GM20431 (cell line): Measurements from ENCODE around the gene KCNK10.

Source experiments
- in situ Hi-C: fragments of 300-500 bp; cut with MseI, MboI; formaldehyde crosslinking; loops from one replicate; pipeline ENCODE4 v1.15.0; 2020; ENCODE audit warnings: low sequenced_read_pairs; ENCODE audit not compliant: unreplicated experiment

Gene KCNK10

DNA sequence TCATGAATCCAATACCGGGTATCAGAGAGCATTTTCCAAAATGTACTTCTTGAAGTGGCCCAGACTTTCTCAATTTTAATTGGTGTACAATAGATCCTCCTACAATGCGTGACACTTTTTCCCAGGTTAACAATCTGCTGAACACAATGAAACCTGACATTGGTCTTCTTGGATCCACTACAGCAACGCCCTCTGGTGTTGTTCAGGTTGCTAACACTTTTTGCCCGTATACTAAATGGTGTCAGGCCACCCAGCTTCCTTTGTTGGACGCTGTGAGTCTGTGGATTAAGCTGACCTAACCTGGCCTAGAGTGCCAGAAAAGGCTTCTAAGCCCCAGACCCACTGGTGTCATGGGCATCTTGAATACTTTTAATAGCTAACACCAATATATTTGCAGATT, 89.2 kb downstream of the KCNK10 start:
- in situ Hi-C loops = no loop called here

DNA sequence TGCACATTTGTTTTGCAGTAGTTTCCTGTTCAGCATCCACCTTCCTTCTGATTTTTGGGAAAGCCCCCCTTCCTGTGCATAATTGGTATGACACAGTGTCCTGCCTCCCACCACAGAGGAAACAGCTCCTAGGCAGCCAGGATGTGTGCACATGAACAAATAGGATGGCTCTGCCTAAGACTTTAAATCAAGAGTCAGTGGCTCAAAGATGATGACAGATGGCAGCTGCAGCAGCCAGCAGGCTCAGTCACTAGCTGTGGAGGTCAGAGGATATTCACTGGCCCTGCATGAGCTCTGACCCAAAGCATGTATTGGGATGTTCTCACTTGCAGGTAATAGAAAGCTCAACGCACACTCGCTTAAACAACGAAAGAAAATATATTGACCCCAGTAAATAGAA, 90.3 kb downstream of the KCNK10 start:
- in situ Hi-C loops = no loop called here

DNA sequence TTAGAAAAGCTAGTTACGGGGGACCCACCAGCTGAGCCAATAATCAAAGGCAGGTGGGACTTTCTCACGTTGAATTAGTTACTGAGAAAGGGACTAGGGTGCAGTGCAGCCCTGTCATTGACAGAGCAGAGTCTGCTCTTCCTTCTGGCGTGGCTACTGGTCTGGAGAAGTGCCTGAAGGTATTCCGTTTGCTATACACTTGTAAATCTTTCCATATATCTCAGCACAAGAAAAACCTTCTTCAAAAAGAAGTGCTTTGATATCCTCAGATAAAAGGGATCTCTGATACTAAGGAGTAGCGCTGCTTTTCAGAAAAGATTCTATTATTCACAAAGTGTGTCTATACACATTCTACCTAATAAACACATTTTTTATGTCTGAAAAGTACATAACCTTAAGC, 91.5 kb downstream of the KCNK10 start:
- in situ Hi-C loops = no loop called here

DNA sequence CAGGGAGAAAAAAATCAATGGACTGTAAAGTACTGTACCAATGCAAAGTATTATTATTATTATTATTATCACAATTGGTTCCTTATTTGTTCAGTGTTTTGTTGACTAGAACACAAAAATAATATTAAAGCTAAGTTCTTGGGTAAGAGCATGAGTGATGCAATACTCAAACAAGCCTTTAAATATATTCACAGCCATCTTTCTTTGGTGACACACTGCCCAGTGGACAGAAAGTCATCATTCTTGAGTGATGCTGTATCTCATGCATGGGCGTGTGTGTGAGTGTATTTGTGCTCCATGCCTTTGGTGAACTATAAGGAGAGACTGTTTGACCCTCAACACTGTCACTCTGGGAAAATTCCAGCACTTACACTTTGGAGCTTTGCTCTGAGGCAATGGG, 93.6 kb downstream of the KCNK10 start:
- in situ Hi-C loops = no loop called here

DNA sequence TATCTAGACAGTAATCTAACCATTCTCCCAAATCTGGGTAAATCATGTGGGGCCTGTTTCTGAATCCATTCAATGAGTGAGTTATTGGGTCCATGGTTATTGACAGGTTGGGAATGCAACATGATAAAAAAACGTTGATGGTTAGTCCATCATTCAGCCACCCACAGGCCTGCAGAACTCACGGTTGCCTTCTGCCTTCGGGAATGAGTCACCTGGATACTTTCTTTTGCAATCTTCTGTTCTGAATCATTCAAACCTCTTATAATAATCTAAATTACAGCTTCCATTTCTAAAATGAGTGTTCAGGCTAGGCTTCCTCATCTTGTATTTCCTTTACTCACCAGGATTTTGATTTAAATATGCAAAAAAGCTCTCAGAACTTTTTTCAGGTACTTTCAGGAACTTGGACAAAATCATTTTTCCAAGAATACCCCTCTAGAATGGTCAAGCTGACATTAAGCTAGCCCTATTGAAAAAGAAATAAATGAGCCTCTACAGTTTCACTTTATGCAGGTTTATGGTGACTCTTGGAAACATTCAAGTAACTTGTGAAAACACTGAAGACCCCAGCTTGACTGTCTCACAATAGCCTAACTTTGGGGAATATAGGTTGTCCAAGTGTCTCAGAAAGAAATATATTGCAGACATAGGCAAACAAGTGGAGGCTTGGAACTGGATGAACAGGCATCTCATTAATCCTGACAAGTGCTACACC, 94.4 kb downstream of the KCNK10 start:
- in situ Hi-C loops = no loop called here

DNA sequence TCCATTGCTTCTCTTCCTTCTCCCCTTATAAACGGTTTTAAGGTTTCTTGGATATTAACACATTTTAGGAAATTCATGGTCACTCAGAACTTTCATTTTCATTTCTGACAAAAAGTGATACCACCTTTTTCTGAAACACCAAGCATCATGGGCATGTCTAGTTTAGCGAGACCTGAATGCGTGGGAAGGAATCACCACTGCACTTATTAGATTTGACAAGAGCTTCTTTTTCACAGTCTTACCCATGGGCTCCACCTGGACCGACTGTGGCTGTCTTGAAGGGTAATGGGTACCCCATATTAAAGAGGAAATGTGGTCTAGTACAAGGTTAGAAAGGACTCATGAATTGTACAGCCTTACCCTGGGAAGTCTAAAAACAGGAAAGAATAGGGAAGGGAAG, 95.4 kb downstream of the KCNK10 start:
- in situ Hi-C loops = no loop called here

DNA sequence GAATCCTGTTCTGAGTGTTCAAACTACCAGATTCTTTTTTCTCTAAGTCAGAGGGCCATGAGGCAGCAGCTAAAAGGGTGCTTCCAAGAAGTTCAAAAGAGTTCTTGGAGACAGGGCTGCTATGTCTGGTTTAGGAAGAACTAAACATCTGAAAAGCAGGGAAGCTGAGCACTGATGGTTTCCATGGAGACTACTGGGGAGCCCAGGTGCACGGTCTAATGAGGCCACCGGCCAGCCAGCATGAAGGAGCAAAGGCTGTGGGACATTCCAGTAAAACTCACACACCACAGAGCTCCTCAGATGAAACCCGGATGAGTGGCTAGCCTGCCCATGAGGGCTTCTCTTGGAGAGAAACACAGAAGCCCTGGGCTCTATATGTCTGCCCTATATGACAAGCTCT, 97.3 kb downstream of the KCNK10 start:
- in situ Hi-C loops = no loop called here

DNA sequence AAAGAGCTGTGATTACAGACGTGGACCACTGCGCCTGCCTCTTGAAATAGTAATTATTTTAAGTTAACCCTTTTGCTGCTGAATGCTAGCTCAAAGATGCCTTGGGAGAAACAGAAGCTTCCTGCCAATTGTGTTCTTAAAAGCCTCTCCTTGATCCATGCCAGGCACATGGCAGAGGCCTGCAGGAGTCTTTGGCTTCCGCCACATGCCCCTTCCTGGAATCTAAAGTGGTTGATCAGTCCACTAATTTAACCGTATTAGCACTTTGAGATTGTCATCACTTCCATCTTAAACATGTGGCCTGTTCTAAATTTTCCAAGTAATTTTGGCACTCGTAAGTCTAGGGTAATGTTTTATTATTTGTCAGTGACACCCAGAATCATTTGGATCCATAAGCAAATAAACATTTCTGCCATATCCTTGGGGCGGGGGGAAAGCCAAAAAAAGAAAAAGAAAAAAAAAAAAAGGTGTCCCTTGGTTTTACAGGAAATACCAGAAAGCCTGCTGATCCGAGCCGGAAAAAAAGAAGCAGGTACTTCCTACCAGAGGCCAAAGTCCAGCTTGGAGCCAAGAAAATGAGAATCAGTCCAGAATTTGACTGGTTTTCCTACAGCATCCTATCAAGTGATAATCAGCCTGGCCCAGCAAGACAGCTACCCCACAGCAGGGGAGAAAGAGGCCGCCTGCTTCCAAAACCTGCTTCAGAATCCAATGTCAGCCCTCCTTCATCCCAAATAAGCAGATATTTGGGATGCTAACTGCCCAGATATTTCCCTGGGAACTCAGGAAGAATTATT, 104.8 kb downstream of the KCNK10 start:
- in situ Hi-C loops = no loop called here

DNA sequence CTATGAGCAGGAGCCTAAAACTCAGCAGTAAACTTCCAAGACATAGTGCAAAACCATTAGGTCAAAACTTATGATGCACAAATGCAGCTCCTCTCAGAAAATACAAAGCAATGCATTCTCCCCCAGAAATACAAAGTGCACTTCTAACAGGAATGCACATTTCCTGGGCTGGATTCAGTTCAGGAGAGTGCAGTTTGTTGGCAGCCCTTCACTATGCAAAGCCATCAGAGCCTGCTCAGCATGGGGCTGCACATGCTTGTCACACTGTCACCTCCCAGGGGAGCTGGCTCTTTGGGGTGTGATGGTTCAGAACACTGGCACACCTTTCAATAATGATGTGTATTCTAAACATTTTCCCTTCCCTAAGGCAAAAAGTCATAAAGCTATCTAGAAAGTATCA, 110.4 kb downstream of the KCNK10 start:
- in situ Hi-C loops = no loop called here

DNA sequence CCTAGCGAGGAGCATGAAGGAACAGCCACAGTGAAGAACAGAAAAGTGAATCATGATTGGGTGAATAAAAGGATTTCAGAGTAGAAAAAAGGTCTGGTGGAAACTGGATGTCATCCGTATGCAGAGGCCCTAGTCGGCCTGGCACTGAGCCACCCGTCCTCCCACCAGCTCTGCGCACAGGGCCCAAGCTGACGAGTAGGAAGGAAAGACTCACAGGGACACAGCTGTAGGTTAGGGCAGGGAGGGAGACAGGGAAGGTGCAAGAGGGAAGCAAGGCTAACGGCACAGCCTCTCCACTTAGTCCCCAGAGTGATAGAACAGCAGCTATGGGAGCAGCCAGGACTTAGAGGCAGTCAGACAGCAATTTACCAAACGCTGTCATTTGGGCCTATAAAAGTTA, 112.6 kb downstream of the KCNK10 start:
- in situ Hi-C loops = no loop called here

DNA sequence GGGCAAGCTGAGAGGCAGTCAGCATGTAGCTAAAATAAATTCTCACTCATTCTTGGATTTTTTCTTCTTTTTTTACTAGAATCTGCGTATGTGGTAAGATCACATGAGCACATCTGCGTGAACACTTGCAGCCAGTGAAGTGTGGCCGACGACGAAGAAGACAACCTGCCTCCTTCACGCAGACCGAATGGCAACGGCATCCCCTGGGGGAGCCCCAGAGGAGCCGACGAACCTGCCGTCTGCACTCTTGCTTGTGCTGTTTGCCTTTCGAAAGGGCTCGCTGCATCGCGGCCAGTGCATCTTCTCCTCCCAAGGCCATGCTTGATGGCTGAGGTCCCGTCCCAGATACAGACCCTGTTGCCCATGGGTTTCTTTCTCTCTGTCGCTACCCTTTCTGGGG, 113.8 kb downstream of the KCNK10 start:
- in situ Hi-C loops = no loop called here

DNA sequence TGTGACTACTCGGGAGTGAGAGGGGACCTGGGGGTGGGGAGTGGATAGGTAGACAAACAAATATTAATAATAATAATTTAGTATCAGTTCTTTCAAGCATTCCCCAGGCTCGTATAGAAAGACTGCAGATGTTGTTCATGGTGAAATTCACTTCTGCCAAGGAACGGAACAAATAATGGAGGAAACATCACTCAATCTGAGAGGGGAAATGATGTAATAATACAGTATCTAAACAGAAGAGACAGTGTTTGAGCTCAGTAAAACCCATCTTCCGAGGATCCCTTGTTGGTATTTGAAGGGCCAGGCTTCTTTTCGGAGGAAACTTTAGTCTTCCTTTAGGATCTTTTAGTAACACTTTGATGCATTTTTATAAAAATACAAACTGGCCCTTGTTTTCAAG, 114.2 kb downstream of the KCNK10 start:
- in situ Hi-C loops = no loop called here

DNA sequence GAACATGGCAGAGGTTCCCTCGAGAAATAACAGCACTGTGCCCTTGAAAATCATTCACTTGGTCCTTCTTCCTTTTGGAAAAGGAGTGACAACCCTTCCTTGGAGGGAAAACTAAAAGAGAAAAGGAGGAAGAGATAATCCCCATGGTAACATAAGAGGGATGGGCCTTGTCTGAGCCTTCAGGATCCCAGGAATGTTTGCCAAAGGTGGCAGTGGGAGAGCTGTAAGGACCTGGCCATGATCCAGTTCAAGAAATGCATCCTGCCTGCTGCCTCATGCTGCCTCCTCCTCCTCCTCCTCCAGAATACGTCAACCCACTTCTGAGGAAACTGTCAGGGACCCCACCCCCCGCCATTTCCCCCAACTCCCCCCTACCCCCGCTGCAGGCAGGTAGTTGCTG, 118.8 kb downstream of the KCNK10 start:
- in situ Hi-C loops = no loop called here

DNA sequence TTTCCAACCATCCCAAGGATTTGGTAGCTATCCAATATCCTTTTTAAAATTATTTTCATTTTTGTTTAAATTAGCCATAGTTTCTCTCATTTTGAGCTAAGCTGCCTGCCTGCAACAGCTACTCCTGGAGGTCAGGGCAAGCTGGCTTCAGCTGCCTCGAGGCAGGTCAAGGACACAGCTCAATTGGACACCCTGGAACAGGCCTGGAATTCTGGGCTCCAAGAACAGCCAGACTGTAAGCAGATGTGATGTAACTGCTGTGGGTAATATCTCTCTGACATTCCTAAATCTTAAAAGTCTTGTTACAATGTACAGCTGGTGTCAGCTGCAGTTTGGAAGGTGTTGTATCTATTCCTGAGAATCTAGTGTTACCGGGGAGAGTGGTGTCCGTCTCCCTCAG, 119.8 kb downstream of the KCNK10 start:
- in situ Hi-C loops = no loop called here

DNA sequence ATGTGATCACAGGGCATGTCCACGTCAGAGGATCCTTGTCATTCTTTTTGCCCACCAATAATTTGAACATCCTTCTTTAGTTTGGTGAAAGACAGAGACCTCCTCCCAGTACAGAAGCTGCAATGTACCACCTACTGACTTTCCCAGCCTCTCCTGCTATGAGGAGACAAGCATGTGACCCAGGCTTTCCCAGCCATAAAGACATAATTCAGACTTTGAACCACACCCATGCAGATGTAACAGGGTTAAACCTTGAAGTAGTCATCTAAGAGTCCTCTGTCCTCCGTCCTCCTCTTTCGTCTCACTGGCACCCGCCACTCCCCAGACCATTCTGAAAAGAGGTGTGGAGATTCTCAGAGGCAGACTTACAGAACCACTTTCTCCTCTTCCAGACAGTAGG, 120.8 kb downstream of the KCNK10 start:
- in situ Hi-C loops = no loop called here

DNA sequence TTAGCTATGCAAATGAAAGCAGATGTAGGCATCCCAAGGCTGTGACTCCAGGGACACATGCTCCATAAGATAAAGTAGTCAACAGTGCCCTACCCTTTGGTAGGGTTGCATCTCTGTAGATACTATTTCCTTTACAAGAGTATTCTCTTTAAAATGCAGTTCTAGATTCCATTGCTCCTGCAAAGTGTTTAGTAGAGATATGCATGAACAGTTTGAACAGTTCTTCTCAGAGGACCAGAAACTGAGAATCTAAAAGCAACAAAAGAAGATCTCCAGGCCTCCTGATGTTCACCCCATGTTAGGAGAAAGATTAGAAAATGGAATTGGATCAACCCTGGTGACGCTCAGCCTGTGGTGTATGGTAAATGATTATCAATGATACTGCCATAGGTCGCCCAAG, 121.2 kb downstream of the KCNK10 start:
- in situ Hi-C loops = no loop called here

DNA sequence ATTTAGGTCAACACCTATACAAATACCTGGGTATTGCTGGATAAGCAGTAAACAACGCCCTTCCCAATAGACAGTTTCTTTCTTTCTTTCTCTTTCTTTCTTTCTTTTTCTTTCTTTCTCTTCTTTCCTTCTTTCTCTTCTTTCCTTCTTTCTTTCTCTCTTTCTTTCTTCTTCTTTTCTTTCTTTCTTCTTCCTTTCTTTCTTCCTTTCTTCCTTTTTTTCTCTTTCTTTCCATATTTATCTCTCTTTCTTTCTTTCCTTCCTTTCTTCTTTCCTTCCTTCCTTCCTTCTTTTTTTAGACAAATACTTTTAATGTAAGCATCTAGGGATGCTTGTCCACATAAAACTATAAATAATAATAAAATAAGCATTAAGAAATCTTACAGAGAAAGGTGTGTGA, 123.2 kb downstream of the KCNK10 start:
- in situ Hi-C loops = no loop called here

DNA sequence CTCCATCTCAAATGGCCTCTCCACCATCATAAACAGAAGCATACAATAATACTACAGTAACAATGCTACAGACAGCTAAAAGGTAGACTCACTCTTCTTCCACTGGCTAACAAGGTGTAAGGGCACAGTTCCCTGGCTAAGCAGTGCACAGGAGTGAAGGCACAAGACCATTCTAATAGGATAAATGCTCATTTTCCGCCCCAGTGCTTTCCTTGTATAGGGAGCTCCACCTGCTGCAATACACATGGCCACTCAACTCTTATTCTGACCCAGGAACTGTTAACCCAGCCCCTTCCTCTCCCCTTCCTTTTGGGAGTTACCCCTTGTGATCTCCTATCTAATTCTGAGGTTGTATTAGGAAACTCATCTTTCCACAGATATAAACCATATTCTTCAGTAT, 124.6 kb downstream of the KCNK10 start:
- in situ Hi-C loops = no loop called here

DNA sequence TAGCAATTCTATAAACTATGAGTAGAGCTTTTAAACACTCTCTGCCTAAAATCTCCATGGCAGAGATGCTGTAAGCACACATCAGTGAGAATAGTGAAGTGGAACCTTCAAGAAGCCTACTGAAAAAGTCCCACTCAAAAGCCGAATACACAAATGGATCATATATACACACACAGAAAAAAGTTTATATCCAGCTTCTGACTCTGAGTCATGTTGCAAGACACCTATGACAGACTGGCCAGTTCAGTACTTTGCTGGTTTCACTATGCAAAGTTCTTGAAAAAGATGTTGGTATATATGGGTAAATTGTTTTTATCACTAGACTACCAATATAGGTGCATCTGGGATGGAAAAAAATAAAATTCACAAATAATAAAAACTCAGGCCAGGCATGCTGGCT, 126.1 kb downstream of the KCNK10 start:
- in situ Hi-C loops = no loop called here

DNA sequence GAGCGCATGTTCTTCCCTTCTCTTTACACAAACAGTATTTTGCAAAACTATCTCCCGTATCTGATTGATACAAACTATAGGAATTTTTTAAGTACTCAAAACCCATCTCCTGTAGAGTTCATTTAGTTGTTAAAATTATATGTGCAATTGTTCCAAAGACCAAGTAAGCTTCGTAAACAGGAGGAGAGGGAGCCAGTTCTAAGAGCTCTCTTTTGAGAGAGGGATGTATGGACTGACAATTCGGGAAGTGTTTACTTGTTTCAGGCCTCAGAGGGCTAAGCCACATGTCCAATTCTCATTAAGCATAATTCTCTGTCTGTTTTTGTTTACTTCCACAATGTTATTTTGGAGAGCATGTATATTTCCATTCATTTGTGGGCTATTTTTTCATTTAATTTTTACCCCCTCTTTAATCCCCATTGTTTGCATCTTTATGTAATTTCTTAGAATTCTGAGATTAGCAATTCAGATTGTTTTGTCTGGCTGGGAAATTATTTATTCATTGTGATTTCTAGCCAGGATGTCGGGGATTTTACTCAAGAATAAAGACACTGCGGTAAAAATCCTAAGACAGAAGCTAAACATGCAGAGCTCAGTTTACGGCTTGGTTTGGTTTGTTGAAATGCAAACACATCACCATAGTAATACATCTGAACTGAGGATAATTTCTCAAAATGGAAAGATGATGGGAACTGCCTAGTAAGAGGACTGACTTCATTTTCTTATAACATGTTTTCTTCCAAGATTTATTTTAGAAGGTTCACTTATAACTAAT, 126.8 kb downstream of the KCNK10 start:
- in situ Hi-C loops = no loop called here

DNA sequence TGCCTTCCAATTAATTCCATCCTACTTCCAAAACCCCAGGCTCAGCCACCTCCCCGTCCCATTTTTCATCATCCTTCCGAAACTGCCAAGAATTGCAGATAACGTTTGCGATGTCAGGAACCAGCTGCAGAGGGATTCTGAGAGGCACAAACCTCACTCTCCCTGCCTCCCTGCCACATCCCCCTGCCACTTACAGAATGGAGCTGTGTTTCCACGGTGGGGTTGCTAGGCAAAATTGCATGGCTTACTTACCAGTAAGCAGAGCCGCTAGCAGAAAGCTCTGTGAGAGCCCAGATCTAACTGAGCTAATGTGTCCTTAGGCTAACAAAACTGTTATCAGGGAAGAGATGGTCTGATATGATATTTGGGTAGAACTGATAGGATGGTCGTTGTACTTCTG, 127.4 kb downstream of the KCNK10 start:
- in situ Hi-C loops = no loop called here
